Stimulated activated effector memory CD8-positive, alpha-beta T cell treated with anti-CD3 and anti-CD28 coated beads, Interleukin-12 subunit alpha, Interleukin-12 subunit beta, amount 100 ng/mL, for 72 hours (primary cell): ENCODE measurements around the gene SASH1.
A peak's percentile ranks its signal among the peaks of the same experiment; 100 is the strongest.

Experiments used
- ATAC-seq: fragments of 150-1000 bp; cut with Tn5 transposase; 2 replicates; pipeline ENCODE4 v1.10.0; 2021
- DNase-seq, 2 donors: peaks; one replicate each; pipeline ENCODE4 v3.0.0; 2021 to 2022; ENCODE audit warnings: low spot score in 2 of 2
- H3K27ac Mint-ChIP-seq: one replicate; pipeline ENCODE4 v1.8.0; 2022; ENCODE audit warnings: mild to moderate bottlenecking, mixed read lengths
- H3K36me3 Mint-ChIP-seq: one replicate; pipeline ENCODE4 v1.8.0; 2022; ENCODE audit warnings: mild to moderate bottlenecking, mixed read lengths
- H3K4me1 Mint-ChIP-seq: one replicate; pipeline ENCODE4 v1.8.0; 2022; ENCODE audit warnings: mixed read lengths
- H3K4me3 Mint-ChIP-seq: one replicate; pipeline ENCODE4 v1.8.0; 2022; ENCODE audit warnings: mild to moderate bottlenecking, mixed read lengths
- H3K9me3 Mint-ChIP-seq: one replicate; pipeline ENCODE4 v1.8.0; 2022; ENCODE audit warnings: mixed read lengths

Gene SASH1

GRCh38 chr6:148342350-148343046, at the start of gene SASH1:
Gene SASH1 (plus strand): TSS chr6:148342838. CDS start chr6:148343068, 230 bp downstream.
- ATAC-seq: peak; percentile 61
- Mint-ChIP-seq H3K36me3 (no peaks in the 10 kb centered on the region), H3K9me3 (no peaks in the 10 kb centered on the region), H3K4me1 (peaks cover 8% of the 10 kb centered on the region), H3K27ac (no peak within 1 kb of the TSS), H3K4me3 (peak within 1 kb of the TSS; percentile 71)
- peak; percentile 3 to 49 for DNase-seq

DNA sequence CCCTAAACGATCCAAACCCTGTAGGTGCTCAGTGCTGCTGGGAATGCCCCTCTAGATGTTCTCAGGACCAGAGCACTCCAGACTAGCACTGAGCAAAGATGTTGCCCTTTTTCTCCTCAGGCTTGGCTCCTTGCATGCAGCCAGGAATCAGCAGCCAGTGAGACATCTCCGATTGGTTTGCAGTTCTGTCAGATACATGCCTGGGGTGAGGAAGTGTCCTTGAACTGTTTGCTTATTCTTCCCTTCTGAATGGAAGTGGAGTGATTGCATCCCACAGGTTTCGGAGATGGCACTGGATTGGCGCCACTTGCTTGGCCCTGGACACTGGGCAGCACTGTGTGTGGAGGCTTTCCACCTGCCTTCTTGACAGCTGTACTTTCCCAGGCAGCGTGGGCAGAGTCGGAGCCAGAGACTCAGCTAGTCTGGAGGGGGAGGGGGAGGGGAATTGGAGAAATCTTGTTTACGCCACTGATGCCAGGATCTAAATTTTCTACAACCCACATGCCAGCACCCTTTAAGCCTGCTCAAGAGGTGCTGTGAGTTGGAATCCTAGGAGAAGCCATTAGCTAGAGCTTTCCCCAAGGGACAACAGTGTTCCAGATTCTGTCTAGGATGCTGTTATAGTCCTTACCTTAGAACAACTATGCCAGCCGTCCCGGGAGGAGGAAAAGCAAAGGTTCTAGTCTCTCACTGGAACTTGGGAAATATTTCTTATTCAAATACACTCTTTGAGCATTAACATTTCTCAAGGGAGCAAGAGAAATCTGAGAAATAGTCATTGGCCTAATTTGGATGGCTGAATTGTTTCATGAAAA, 49.2 kb upstream of the SASH1 start:
- Mint-ChIP-seq H3K4me3 (no peak overlapping the region), H3K36me3 (no peaks in the 10 kb centered on the region), H3K9me3 (no peaks in the 10 kb centered on the region), H3K27ac (no peak overlapping the region), H3K4me1 (no peaks in the 10 kb centered on the region)
- DNase-seq: no peak
- ATAC-seq: peak; percentile 19

GRCh38 chr6:148294059-148294458, 48.6 kb upstream of the SASH1 start:
- Mint-ChIP-seq H3K36me3 (no peaks in the 10 kb centered on the region), H3K4me3 (no peak overlapping the region), H3K4me1 (no peaks in the 10 kb centered on the region), H3K9me3 (no peaks in the 10 kb centered on the region), H3K27ac (no peak overlapping the region)
- peak; percentile 36 for ATAC-seq
- no peak for DNase-seq

DNA sequence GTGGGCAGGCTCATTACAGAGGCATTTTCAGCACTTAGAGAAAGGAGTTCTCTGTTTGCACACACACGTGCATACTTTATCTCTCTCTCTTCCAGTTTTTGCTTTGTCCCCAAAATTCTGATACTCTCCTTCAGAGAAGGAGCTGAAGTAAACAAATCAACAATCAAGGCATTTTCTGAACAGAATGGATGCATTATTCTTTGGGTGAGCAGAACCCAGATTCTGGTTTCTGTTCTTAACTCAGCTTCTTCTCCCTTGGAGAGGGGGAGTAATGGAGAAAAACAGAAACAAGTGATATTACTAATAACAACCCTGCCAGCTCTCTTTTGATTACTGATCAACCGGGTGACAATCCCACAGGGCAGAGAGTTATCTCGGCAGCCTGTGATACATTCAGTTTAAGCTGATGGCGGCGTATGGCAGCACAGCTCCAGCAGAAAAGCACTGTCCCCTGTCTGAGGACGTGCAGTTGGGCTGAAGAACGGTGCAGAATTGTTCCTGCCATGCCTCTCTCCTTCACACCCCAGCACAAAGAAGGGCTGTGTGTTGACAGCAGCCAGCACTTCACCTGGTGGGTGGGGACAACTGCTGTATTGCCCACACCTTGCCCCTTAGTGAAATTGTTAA, 47.3 kb upstream of the SASH1 start:
- DNase-seq (no peak), ATAC-seq (no peak)
- Mint-ChIP-seq H3K27ac (no peak overlapping the region), H3K4me3 (no peak overlapping the region), H3K36me3 (no peaks in the 10 kb centered on the region), H3K4me1 (no peaks in the 10 kb centered on the region), H3K9me3 (no peaks in the 10 kb centered on the region)

GRCh38 chr6:148296771-148297170, 45.9 kb upstream of the SASH1 start:
- ATAC-seq: no peak
- no peaks in the 10 kb centered on the region for H3K9me3 Mint-ChIP-seq
- H3K36me3 Mint-ChIP-seq: no peaks in the 10 kb centered on the region
- no peak overlapping the region for H3K4me3 Mint-ChIP-seq
- H3K4me1 Mint-ChIP-seq: no peaks in the 10 kb centered on the region
- H3K27ac Mint-ChIP-seq: no peak overlapping the region
- DNase-seq: no peak

- no peak overlapping the region for H3K4me3 Mint-ChIP-seq
- H3K27ac Mint-ChIP-seq: no peak overlapping the region
- DNase-seq (no peak), ATAC-seq (no peak)
- no peaks in the 10 kb centered on the region for H3K36me3 Mint-ChIP-seq
- no peaks in the 10 kb centered on the region for H3K4me1 Mint-ChIP-seq
- no peaks in the 10 kb centered on the region for H3K9me3 Mint-ChIP-seq
These were observed 44.0 kb upstream of the SASH1 start for GRCh38 chr6:148298683-148299082.

- Mint-ChIP-seq H3K36me3 (no peaks in the 10 kb centered on the region), H3K9me3 (no peaks in the 10 kb centered on the region), H3K27ac (no peak overlapping the region), H3K4me1 (no peaks in the 10 kb centered on the region), H3K4me3 (no peak overlapping the region)
- no peak for ATAC-seq
- no peak for DNase-seq
These were observed 39.0 kb upstream of the SASH1 start for GRCh38 chr6:148303616-148304015.

DNA sequence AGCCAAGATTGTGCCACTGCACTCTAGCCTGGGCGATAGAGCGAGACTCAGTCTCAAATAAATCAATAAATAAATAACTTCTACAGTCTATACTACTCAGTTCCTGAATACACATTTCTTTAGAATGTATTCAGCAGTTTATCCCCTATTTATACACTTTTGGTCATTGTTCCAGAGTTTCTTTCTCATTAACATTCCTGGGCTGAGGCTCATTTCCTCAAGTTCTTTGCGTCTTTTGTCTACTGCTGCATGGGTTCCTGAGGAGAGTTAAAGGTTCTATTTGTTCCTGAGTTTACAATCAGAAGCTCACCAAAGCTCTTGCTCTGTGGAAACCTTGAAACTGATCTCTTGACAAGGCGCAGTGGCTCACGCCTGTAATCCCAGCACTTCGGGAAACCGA, 37.7 kb upstream of the SASH1 start:
- no peaks in the 10 kb centered on the region for H3K36me3 Mint-ChIP-seq
- H3K27ac Mint-ChIP-seq: no peak overlapping the region
- H3K4me1 Mint-ChIP-seq: no peaks in the 10 kb centered on the region
- ATAC-seq (no peak), DNase-seq (no peak)
- H3K9me3 Mint-ChIP-seq: no peaks in the 10 kb centered on the region
- H3K4me3 Mint-ChIP-seq: no peak overlapping the region

DNA sequence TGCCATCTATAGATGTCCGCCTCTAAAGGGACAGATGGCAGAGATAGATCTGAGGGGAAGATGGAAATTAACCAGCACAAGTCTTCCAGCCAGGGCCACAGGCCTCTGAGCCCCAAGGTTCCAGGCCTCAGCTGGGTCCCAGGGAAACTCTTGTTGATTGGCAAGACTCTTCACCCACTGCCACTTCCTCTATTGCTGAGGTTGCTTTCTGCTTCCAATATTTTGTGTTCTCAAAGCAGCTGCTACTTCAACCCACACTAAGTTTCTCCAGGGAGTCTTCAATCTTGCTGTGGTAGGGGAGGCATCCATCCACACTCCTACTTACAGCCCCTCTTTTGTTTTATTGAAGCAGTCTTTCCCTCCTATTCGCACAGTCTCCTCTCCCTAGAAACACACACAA, 36.4 kb upstream of the SASH1 start:
- Mint-ChIP-seq H3K27ac (no peak overlapping the region), H3K9me3 (no peaks in the 10 kb centered on the region), H3K4me3 (no peak overlapping the region), H3K36me3 (no peaks in the 10 kb centered on the region), H3K4me1 (no peaks in the 10 kb centered on the region)
- DNase-seq: no peak
- peak; percentile 32 for ATAC-seq

DNA sequence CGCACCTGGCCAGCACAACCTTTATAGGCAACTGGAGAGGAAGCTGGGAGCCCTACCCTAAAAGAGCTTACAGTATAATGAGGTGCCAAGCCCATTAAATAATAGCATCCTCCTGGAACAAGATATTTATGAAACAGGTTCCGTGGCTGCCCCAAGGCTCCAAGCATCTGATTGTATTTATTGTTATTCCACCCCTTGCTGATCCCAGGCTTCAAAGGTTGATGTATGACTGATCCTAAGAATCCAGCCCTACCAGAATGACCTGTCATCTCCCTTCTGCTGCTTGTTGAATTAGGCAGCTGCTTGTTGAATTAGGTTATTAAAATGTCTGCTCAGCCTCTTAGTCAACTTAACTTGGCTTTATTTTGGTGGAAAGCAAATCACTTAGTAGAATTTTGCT, 35.2 kb upstream of the SASH1 start:
- Mint-ChIP-seq H3K27ac (peak overlapping the region; percentile 52), H3K4me3 (no peak overlapping the region), H3K9me3 (no peaks in the 10 kb centered on the region), H3K4me1 (no peaks in the 10 kb centered on the region), H3K36me3 (no peaks in the 10 kb centered on the region)
- no peak for DNase-seq
- ATAC-seq: no peak

DNA sequence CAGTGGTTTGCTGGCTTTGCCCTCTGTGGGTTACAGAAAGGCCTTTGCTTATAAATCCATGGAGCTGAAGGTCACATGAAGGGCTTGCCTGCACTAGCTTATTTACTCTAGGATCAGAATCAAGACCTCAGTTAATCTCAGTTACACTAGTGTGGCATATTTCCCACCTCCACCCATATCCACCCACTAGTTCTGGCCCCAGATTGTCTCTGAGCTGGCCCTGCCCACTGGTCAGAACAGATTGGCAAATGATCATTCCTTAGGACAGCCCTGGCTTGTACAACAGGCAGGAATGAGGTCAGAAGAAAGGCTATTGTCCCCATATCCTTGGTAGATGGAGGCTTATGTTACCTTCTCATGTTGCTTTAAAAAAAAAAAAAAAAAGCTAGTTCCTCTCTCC, 33.3 kb upstream of the SASH1 start:
- H3K9me3 Mint-ChIP-seq: no peaks in the 10 kb centered on the region
- no peak for ATAC-seq
- no peak overlapping the region for H3K4me3 Mint-ChIP-seq
- no peaks in the 10 kb centered on the region for H3K4me1 Mint-ChIP-seq
- H3K27ac Mint-ChIP-seq: no peak overlapping the region
- no peak for DNase-seq
- H3K36me3 Mint-ChIP-seq: no peaks in the 10 kb centered on the region

- no peak for DNase-seq
- Mint-ChIP-seq H3K27ac (no peak overlapping the region), H3K4me3 (no peak overlapping the region)
These were observed 30.5 kb upstream of the SASH1 start for GRCh38 chr6:148311966-148312669.

DNA sequence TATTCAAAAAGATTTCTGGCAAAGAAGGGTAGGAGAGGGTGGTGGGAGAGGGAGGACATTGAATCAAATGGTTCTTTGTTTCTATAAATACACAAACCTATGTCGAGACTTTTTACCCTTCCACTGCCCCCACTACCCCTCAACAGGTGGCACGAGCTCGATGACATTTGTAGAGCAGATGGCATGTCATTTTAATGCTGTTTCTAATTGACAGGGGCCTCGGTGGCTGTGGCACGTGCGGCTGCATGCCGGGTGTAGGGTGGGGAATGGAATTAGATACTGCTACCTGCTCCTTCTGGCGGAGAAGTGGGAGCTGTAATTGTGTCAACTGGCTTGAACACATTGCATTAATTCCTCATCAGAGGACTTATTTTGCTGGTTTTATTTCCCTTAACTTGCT, 29.1 kb upstream of the SASH1 start:
- ATAC-seq (no peak), DNase-seq (no peak)
- no peaks in the 10 kb centered on the region for H3K4me1 Mint-ChIP-seq
- H3K36me3 Mint-ChIP-seq: no peaks in the 10 kb centered on the region
- no peak overlapping the region for H3K27ac Mint-ChIP-seq
- no peaks in the 10 kb centered on the region for H3K9me3 Mint-ChIP-seq
- H3K4me3 Mint-ChIP-seq: no peak overlapping the region

More at GRCh38 chr6:148311966-148312669, 30.5 kb upstream of the SASH1 start:
- Mint-ChIP-seq H3K36me3 (no peaks in the 10 kb centered on the region), H3K4me1 (no peaks in the 10 kb centered on the region), H3K9me3 (no peaks in the 10 kb centered on the region)
- no peak for ATAC-seq

DNA sequence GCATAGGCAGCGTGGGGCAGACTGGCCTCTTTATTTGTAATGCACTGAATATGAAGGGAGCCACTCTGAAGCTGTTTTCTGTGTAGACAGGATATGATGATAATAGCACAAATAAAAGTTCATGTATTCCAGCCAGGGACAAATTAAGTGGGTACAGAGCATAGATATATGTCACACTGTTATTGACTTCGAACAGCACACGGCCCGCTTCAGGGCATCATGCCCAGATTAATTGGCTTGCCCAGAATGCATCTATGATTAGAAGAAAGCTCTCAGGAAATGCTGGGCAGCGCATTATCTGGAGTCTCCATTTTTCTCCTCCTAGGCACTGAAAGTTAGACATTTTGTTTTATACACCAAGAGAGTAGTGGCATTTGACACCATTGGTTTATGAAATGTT, 26.3 kb upstream of the SASH1 start:
- Mint-ChIP-seq H3K4me1 (no peaks in the 10 kb centered on the region), H3K36me3 (no peaks in the 10 kb centered on the region), H3K4me3 (no peak overlapping the region), H3K9me3 (no peaks in the 10 kb centered on the region), H3K27ac (no peak overlapping the region)
- ATAC-seq (no peak), DNase-seq (no peak)

DNA sequence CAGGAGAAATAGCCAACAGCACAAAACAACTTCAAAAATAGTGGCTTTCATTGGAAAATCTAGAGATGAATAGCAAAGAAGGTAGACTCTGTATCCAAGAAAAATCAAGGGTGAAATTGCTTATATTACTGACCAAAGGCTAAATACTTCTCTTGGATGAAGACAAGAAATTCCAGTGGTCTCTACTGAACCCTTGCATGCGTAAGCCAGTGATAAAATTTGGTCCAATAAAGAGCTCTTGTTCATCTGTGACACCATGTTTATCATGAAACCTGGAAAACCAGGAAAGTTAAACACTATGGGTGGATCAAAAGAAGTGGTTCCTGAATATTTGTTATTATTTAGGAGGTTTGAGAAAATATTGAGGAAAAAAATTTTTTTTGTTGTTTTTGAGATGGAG, 25.6 kb upstream of the SASH1 start:
- no peak for DNase-seq
- no peak overlapping the region for H3K4me3 Mint-ChIP-seq
- H3K36me3 Mint-ChIP-seq: no peaks in the 10 kb centered on the region
- no peak for ATAC-seq
- no peaks in the 10 kb centered on the region for H3K4me1 Mint-ChIP-seq
- H3K27ac Mint-ChIP-seq: no peak overlapping the region
- no peaks in the 10 kb centered on the region for H3K9me3 Mint-ChIP-seq
